Ascending aorta (tissue), 2 donors: ENCODE data around the gene RHOU. TPM values are rescaled to one million over a fixed set of nuclear protein-coding genes. Genes with fewer than 3 reads are reported as not detected.
"Not testable (repeated sequence)": the region's sequence is repeated elsewhere in the genome, so short reads cannot be mapped to it uniquely, and the experiment has no call there.

Experiments used
- DNase-seq, 2 donors: peaks; one replicate each; pipeline ENCODE4 v3.0.0-alpha.2; 2019; ENCODE audit warnings: low spot score in 2 of 2
- H3K27ac ChIP-seq, 2 donors: fragments of 200-600 bp; sonication (generic); one replicate each; pipeline ENCODE4 v1.5.1; 2016 to 2017; ENCODE audit warnings: mild to moderate bottlenecking in 1 of 2
- H3K27me3 ChIP-seq: fragments of 200-600 bp; sonication (generic); one replicate; pipeline ENCODE4 v1.5.1; 2017
- H3K36me3 ChIP-seq, 2 donors: fragments of 200-600 bp; sonication (generic); one replicate each; pipeline ENCODE4 v1.5.1; 2016
- H3K4me1 ChIP-seq, 2 donors: fragments of 200-600 bp; sonication (generic); one replicate each; pipeline ENCODE4 v1.5.1; 2016 to 2017; ENCODE audit warnings: mild to moderate bottlenecking in 1 of 2
- H3K4me3 ChIP-seq, 2 donors: fragments of 200-600 bp; sonication (generic); one replicate each; pipeline ENCODE4 v1.5.1; 2016 to 2017; ENCODE audit warnings: mild to moderate bottlenecking in 1 of 2
- H3K9me3 ChIP-seq, 2 donors: fragments of 200-600 bp; sonication (generic); one replicate each; pipeline ENCODE4 v1.5.1; 2016
- intact Hi-C: fragments of 100-400 bp; cut with DNase I; formaldehyde crosslinking; loops from one replicate; pipeline ENCODE4 v1.15.1; 2023
- total RNA-seq: library from RNA; depleted of rRNA; stranded (reverse); fragments of >200 nt; gene quantifications from one replicate; pipeline ENCODE4 v1.1.0, GENCODE V29; 2016
- TF ChIP-seq, protein P1 (sequence below), 3 experiments: fragments of 200-600 bp in 2 of 3; fragments of 450-650 bp in 1 of 3; sonication (generic) in 2 of 3; IDR thresholded peaks; one replicate each; pipeline ENCODE4 v1.5.1; 2016 to 2019; ENCODE audit warnings: antibody characterized with exemption in 3 of 3, mild to moderate bottlenecking in 1 of 3, moderate library complexity in 1 of 3

Gene RHOU
- total RNA-seq, 1 donor from 2014 or later, result 27.7 TPM

DNA sequence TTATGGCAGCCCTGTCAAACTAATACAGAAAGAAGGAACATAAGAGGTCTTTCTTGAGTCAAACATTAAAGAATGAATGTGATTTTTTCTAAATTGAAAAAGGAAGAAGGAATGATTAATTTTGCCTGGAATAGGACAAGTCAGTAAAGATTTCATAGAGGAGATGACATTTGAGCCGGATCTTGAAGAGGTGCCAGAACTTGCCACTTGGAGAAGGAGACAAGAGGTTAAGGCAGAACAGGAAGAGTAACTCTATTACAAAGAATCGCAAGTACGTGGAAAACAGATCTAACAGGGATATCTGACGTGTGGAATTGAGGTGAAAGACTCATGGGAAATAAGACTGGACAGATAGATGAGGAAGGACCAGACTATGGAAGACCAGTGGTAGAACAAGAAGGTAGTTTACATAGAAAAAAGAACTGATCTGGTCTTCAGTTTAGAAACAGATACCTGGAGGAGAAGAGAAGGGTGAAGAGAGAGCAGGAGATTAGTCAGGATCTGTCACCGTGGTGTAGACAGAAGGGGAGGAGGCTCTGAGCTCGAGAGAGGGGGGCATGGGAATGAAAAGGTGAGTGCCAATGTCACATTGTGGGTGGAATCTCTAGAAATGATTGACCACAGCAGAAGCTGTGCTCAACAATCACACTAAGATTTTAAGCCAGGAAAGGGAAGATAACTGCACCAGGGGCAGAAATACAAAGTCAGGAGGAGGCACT, 32.5 kb downstream of the RHOU start:
- TF ChIP-seq, protein P1, sequence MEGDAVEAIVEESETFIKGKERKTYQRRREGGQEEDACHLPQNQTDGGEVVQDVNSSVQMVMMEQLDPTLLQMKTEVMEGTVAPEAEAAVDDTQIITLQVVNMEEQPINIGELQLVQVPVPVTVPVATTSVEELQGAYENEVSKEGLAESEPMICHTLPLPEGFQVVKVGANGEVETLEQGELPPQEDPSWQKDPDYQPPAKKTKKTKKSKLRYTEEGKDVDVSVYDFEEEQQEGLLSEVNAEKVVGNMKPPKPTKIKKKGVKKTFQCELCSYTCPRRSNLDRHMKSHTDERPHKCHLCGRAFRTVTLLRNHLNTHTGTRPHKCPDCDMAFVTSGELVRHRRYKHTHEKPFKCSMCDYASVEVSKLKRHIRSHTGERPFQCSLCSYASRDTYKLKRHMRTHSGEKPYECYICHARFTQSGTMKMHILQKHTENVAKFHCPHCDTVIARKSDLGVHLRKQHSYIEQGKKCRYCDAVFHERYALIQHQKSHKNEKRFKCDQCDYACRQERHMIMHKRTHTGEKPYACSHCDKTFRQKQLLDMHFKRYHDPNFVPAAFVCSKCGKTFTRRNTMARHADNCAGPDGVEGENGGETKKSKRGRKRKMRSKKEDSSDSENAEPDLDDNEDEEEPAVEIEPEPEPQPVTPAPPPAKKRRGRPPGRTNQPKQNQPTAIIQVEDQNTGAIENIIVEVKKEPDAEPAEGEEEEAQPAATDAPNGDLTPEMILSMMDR (IDR thresholded peaks at IDR 0.05), result no peak
- no peak for DNase-seq
- no peaks in the 10 kb centered on the region for H3K4me1 ChIP-seq
- intact Hi-C loops, result no loop called here
- H3K36me3 ChIP-seq, result no peaks in the 10 kb centered on the region
- H3K27me3 ChIP-seq, result no peaks in the 10 kb centered on the region
- no peak overlapping the region for H3K27ac ChIP-seq
- H3K4me3 ChIP-seq, result no peak overlapping the region
- H3K9me3 ChIP-seq, result no peaks in the 10 kb centered on the region

DNA sequence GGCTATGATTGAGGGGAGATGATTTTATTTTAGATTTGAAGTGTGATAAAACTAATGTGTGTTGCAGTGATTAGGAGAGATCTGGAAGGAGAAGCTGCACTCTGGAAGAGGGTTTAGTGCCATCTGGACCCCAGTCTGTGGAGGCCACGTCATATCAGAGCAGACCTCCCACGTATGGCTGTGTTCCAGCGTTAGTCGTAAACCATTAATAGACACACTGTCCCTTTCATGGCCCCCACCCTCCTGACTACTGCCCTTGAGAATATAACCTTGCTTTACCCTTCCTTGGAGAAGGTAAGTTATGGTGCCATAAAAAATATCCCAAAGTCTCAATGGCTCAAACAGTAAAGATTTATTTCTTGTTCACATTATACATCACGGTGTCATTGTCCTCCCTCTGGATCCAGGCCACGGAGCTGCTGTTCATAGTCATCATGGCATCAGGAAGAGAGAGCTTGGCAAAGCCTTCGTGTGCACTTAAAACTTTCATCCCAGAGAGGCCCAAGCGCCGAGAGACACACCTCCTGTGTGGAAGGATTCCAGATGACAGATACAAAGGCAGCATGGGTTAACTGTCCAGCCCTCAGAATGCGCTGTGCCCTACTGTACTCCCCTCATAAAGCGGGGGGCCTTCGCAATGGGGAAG, 33.2 kb downstream of the RHOU start:
- Histone ChIP-seq H3K27ac (no peak overlapping the region), H3K9me3 (no peaks in the 10 kb centered on the region), H3K36me3 (no peaks in the 10 kb centered on the region), H3K4me1 (no peaks in the 10 kb centered on the region), H3K4me3 (no peak overlapping the region), H3K27me3 (no peaks in the 10 kb centered on the region)
- DNase-seq, result peak in 1 of 2 donors; percentile 39
- intact Hi-C loops, result no loop called here
- TF ChIP-seq, protein P1 (IDR thresholded peaks at IDR 0.05), result no peak

DNA sequence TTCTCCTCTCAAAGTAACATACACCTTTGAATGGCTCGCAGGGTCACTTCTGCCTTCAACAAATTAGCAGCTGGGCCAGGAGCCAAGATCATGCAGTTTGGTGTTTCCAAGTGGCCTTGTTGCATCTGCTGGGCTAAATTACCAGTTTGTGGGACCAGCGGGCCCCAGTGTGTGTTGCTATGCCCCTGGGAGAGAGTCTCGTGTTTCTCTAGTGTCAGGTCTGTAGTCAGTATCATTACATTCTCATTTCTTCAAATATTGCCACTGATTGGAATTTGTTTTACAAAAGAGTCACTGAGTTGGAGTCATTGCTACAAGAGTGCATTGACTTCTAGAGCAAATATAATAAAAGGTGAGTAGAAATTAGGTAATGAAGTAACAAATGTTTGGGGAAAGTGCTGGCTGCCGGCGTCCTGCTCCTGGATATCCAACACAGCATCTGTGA, 35.5 kb downstream of the RHOU start:
- Histone ChIP-seq H3K36me3 (no peaks in the 10 kb centered on the region), H3K27ac (no peak overlapping the region)
- TF ChIP-seq, protein P1 (IDR thresholded peaks at IDR 0.05), result no peak

DNA sequence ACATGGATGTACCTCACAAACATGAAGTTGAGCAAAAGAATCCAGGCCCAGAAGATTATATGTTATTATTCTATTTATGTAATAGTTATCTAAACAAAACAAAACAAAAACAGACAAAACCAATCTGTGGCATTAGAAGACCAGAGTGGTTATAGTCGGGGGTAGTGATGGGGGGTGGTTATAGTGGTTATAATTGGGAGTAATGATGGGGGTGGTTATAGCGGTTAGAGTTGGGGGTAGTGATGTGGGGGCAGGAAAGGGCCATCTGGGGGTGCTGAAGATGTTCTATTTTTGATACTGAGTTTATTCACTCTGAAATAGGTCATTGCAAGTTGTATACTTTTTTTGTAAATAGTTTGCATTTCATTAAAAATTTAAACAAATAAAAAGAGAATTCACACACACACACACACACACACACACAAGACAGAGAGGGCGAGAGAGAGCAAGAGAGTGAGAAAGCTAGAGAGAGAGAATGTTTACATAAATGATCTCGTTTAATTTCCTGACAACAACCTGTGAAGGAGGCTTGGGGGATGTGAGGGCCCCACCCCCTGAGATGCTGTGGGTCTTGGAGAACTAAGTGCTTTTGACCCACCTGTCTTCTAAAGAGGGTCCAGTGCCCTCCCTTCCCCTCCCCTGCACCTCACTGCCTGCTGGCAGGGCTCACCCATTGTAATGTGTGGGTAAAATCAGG, 37.4 kb downstream of the RHOU start:
- DNase-seq, result no peak
- no peaks in the 10 kb centered on the region for H3K4me1 ChIP-seq
- no peak overlapping the region for H3K4me3 ChIP-seq
- intact Hi-C loops, result no loop called here
- no peak overlapping the region for H3K27ac ChIP-seq
- TF ChIP-seq, protein P1 (IDR thresholded peaks at IDR 0.05), result no peak
- H3K9me3 ChIP-seq, result no peaks in the 10 kb centered on the region
- no peaks in the 10 kb centered on the region for H3K27me3 ChIP-seq
- no peaks in the 10 kb centered on the region for H3K36me3 ChIP-seq

More for the DNA sequence above, 35.5 kb downstream of the RHOU start:
- Histone ChIP-seq H3K9me3 (no peaks in the 10 kb centered on the region), H3K4me1 (no peaks in the 10 kb centered on the region), H3K27me3 (no peaks in the 10 kb centered on the region), H3K4me3 (no peak overlapping the region)
- DNase-seq, result no peak
- intact Hi-C loops, result no loop called here

DNA sequence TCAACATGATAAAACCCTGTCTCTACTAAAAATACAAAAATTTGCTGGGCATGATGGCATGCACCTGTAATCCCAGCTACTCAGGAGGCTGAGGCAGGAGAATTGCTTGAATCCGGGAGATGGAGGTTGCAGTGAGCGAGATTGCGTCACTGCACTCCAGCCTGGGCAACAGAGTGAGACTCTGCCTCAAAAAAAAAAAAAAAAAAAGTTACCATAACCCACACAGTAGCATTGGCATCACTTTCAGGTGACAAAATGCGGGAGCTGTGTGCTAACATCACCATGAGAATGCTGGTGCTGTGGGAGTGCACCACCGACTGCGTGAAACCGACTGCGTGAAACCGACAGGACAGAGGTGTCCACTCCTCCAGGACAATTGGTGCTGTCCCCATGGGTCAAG, 40.7 kb downstream of the RHOU start:
- H3K4me1 ChIP-seq, DNase-seq, H3K4me3 ChIP-seq, H3K9me3 ChIP-seq, intact Hi-C loops, H3K36me3 ChIP-seq, H3K27ac ChIP-seq, H3K27me3 ChIP-seq: not testable (repeated sequence)

DNA sequence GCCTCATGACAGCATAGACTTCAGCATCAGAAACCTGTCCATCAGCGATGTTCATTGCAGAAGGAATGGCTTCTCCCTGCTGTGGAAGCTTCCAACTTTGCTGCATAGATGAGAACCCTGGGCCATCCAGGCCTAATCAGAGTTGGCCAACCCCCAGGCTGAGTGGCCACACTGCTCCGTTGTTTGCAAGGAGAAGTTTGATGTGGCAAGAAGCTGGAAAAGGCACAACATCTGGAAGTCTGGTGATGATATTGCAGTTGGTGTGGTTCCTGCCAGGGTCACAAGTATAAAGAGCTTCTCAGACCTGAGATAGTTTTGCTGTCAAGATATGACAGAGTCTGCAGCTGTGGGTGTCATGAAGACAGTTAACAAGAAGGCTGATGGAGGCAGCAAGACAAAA, 41.2 kb downstream of the RHOU start:
- H3K36me3 ChIP-seq, result no peaks in the 10 kb centered on the region
- intact Hi-C loops, result no loop called here
- TF ChIP-seq, protein P1 (IDR thresholded peaks at IDR 0.05), result no peak
- no peaks in the 10 kb centered on the region for H3K4me1 ChIP-seq
- no peak overlapping the region for H3K27ac ChIP-seq
- no peak for DNase-seq
- no peak overlapping the region for H3K4me3 ChIP-seq
- no peaks in the 10 kb centered on the region for H3K9me3 ChIP-seq
- no peaks in the 10 kb centered on the region for H3K27me3 ChIP-seq
